Ishikawa (cell line): ENCODE measurements around the gene EEIG1.

ENCODE experiments used
- CEBPB ChIP-seq: IDR thresholded peaks from 2 replicates; pipeline ENCODE4 v1.6.1; 2012
- FOXM1 ChIP-seq: IDR thresholded peaks from 2 replicates; pipeline ENCODE4 v1.6.1; 2012; ENCODE audit warnings: low read depth, borderline replicate concordance
- MAX ChIP-seq: IDR thresholded peaks from 2 replicates; pipeline ENCODE4 v1.6.1; 2012
- NFIC ChIP-seq: IDR thresholded peaks from 2 replicates; pipeline ENCODE4 v1.6.1; 2012
- RAD21 ChIP-seq: IDR thresholded peaks from 2 replicates; pipeline ENCODE4 v1.6.1; 2012; ENCODE audit warnings: low read depth
- REST ChIP-seq: IDR thresholded peaks from 2 replicates; pipeline ENCODE4 v1.6.1; 2012; ENCODE audit warnings: low read depth, mild to moderate bottlenecking
- TCF12 ChIP-seq: IDR thresholded peaks from 2 replicates; pipeline ENCODE4 v1.6.1; 2012; ENCODE audit warnings: low read depth
- TEAD4 ChIP-seq: IDR thresholded peaks from 2 replicates; pipeline ENCODE4 v1.6.1; 2012
- YY1 ChIP-seq: IDR thresholded peaks from 2 replicates; pipeline ENCODE4 v1.6.1; 2012; ENCODE audit warnings: low read depth

DNA sequence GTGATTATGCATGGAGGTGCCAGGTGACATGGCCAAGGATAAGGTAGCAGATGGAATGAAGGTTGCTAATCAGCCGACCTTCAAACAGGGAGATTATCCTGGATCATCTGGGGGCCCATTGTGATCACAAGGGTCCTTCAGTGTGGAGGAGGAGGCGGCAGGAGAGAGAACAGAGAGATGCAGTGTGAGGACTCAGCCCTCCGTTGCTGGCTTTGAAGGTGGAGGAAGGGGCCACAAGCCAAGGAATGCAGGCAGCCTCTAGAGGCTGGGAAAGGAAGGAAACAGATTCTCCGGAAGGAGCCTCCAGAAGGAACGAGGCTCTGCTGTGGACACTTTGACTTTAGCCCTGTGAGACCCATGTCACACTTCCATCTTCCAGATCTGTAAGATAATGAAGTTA is 27.4 kb upstream of the EEIG1 start:
- TF ChIP-seq REST (no peak), TEAD4 (no peak), FOXM1 (no peak), RAD21 (no peak), CEBPB (no peak), MAX (no peak), YY1 (no peak), NFIC (no peak), TCF12 (no peak)
